ENCODE data around the gene SLC12A2.
A peak's percentile ranks its signal among the peaks of the same experiment; 100 is the strongest.

The SLC12A2 gene

GRCh38 chr5:128083033-128083810 is at the start of gene SLC12A2:
Gene SLC12A2 (plus strand): TSS chr5:128083766. CDS start chr5:128083955, 189 bp downstream.
- no peak for FAIRE-seq

DNA sequence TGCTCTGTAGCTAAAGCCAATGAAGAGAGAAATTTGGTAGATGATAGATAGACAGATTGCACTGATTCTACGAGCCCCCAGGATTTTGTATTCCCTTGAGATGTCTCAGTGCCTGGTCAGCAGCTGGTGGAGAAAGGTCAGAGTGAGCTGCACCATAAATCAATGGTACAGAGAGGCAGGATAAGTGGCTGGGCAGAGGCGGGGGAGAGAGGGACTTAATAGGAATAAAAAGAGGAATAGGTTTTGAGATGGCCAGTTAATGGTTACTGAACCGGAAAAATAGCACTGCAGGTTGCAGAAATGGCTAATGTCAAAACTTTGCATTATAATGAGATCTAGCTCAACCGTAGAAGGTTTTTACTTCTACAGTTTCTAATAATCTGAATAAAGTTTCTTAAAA is 47.9 kb upstream of the SLC12A2 start:
- FAIRE-seq, result no peak

- FAIRE-seq, result no peak
Observed at GRCh38 chr5:128036950-128037349, 46.6 kb upstream of the SLC12A2 start.

GRCh38 chr5:128038643-128039042 is 44.9 kb upstream of the SLC12A2 start:
- FAIRE-seq, result peak; percentile 13

DNA sequence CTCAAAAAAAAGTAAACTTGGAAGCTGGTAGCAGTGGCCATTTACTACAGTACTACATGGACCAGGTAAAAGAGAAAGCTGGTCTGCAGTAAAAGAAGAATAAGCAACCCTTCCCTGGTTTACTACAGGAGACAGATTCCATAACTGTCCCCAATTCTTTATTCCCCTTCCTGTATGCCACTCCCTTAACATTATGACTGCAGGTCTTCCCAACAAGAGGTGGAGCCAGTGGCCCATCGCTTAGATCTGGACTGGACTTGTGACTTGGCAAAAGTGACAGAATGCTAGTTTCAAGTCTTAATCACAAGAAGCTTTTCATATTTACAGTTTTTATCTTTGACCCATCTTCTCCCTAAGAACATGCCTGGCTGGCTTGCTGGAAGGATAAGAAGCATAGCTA is 42.6 kb upstream of the SLC12A2 start:
- FAIRE-seq, result no peak

- FAIRE-seq, result no peak
Observed at GRCh38 chr5:128052780-128053179, 30.8 kb upstream of the SLC12A2 start.

DNA sequence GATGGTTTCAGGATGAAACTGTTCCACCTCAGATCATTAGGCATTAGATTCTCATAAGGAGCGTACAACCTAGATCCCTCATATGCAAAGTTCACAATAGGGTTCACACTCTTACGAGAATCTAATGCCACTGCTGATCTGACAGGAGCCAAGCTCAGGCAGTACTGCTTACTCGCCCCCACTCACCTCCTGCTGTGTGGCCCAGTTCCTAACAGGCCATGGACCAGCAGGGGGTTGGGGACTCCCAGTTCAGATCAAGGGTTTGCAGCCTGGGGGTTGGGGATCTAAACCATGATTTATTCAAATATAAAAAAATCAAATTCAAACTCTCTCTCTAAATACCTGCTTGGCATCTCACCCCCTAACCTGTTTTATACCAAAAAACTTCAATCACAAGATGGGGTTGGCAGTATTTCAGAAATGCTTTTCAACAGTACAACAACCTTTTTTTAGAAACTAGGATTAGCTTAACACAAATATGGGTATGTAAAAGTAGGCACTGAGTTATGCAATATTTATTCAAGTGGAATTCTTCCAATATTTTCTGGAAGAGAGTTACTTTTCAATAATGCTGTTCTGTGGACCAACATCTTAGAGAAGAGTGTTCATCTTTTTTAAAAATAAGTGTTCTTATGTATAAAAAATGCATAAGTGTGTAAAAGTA is 30.1 kb upstream of the SLC12A2 start:
- no peak for FAIRE-seq

DNA sequence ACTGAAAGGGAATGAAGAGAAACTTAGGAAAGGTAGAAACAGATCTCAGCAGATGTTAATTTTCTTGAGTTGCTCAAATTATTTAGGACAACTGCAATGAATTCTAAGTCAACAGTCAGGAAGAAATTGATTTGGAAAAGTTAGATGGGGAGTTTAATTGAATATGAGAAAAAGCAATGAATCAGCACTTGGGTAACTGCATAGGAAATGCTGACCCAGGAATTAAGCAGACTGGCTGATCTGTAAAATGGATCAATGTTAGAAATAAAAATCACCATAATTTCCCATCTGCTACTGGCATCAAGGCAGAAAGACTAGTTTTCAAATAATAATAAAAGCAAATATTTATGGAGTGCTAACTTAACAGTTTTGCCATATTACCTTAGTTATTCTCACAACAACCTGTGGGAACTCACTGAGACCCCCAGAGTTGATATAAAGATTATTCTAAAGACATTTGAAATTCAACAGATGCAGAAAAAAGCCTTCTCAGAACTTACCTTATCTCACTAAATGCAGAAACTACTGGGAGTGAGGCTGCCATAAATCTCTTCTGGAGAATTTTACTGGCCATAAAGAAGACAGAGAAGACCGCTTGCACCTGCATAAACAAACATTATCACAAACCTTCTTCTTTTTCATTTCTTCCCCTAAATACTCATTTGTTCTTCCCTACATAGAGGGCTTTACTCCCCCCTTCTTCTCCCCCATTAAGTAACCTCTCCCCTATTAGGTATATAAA is 22.8 kb upstream of the SLC12A2 start:
- no peak for FAIRE-seq

- no peak for FAIRE-seq
Observed at GRCh38 chr5:128062172-128062746, 21.3 kb upstream of the SLC12A2 start.

GRCh38 chr5:128074171-128074570 is 9.4 kb upstream of the SLC12A2 start:
- no peak for FAIRE-seq

DNA sequence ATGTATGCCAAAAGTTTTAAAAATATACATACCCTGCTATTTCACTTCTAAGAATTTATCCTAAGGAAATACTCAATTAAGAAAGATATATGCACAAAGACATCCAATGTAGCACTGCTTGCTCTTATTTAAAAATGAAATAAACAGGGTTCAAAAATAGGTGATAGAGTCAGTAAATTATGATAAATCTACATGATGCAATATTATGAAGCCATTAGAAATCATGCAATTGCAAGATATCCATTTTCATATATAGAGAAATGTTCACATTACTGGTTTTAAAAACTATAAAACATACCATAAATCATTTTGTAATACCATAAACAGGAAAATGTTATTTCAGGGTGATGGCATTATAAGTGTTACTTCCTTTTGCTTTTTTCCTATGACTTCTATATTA is 8.6 kb upstream of the SLC12A2 start:
- FAIRE-seq, result peak; percentile 79

DNA sequence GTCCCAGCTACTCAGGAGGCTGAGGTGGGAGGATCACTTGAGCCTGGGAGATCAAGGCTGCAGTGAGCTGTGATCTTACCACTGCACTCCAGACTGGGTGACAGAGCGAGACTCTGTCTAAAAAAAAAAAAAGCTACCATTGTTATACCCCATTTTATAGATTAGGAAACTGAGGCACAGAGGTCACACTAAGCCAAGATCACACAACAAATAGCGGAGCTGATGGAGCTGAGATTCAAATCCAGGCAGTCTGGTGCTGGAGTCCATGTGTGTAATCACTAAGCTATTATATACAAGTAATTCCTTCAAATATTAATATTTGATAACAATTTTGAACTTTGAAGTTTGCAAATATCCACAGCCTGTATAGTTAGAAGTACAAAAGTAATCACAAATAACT is 6.0 kb upstream of the SLC12A2 start:
- FAIRE-seq, result no peak

DNA sequence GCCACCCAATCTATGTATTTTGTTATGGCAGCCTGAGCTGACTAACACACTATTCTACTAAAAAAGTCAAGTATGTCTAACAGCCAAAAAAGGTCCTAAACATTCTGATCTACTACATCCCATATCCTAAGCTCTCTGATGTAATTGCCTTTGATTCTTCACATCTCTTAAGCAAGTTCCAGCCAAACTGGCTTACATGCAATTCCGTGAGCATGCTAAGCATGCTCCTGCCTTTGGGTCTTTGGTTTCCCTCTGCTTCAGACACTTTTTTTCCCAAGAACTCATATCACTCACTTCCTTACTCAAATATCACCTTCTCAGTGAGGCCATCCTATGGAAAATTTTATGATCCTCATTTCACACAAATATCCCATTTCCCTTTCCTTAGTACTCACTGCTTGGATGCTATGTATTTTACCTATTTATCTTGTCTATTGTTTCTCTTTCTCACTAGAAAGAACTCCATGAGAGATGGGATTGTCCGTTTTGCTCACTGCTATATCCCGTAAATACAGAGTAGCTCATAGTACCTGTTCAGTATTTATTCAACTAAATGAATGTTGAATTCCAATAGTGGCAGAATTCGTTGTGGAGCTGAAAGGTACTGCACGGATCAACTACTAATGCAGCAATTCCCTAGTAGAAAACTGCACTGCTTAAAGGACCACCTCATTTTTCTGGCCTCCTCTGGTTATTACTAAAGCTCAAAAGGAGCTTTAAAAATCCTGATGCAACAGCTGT is 2.3 kb upstream of the SLC12A2 start:
- FAIRE-seq, result no peak

DNA sequence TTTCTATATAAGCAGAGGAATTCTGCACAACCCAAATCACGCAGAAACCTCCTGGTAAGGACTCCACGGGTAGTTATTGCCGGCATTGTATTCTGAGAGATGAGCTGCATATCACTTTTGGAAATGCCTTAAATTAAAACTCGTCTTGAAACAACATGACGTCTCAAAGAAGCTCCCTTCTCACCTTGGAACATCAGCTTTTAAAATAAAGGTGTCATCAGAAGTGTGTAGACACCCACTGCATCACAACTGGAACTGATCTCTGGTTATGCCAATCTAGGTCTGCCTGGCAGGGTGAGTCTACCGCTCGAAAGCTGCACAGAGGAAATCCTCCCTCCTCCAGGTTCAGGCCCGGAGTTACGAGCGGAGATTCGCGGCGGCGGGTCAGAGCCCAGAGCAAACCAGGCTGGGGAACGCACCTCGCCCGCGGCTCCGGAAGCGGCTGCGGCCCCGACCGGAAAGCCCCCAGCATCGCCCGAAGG is 974 bp upstream of the SLC12A2 start:
- no peak for FAIRE-seq

- FAIRE-seq, result no peak
Observed at GRCh38 chr5:128083811-128084227, 253 bp downstream of the SLC12A2 start.

- no peak for FAIRE-seq
Observed at GRCh38 chr5:128084228-128085167, 932 bp downstream of the SLC12A2 start.

GRCh38 chr5:128085413-128085812 is 1.8 kb downstream of the SLC12A2 start:
- peak; percentile 9 for FAIRE-seq

- no peak for FAIRE-seq
Observed at GRCh38 chr5:128091579-128091978, 8.0 kb downstream of the SLC12A2 start.

DNA sequence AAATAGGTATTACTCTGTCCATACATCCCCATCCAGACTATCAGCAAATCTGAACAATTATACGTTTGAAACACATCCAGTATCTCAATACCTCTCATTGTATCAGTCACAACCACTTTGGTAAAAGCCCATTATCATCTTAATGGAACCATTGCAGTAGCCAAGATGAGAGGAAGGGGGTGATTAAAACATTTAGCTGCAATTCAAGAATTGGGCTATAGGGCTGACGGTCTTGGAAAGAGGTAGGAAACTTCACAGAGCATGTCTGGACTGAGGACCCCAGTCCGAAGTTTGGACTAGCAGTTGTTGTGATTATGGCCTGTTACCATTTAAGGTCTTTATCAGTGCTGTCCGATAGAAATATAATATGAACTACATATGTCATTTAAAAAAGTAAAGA is 8.6 kb downstream of the SLC12A2 start:
- no peak for FAIRE-seq

GRCh38 chr5:128093368-128093767 is 9.8 kb downstream of the SLC12A2 start:
- FAIRE-seq, result no peak

DNA sequence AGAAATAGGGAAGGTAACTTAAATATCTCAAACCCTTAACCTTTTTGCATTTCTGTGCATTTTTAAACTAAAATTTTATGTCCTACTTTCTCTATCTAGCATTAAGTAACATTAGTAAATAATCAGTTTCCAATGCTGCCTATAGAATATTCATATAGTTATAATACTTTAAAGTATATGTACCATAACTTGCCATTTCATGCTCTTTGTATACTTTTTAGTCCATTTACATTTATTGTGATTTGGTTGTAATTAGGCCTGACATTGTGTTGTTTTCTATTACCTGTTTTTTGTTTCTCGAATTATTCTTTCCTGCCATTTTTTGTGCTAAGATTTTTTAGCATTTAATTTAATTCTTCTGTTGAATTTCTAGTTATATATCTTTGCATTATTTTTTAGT is 13.7 kb downstream of the SLC12A2 start:
- FAIRE-seq, result no peak

All from islet of Langerhans (tissue), 1 donor.